Motor neuron (in vitro differentiated cells): ENCODE results near the gene RGS9. TPM values are rescaled to one million over a fixed set of nuclear protein-coding genes. Genes with fewer than 3 reads are reported as not detected.

Experiments used
- ATAC-seq, 8 experiments: fragments of 200-7000 bp; cut with Tn5 transposase; replicated peaks in 6 of 8; 2 replicates each; pipeline ENCODE4 v1.8.0; 2021; ENCODE audit warnings: mild to moderate bottlenecking in 8 of 8, moderate library complexity in 8 of 8
- H3K27ac ChIP-seq, 2 donors: fragments of 250-450 bp; sonication (Bioruptor Pico); 2 replicates each; pipeline ENCODE4 v1.9.0; 2021; ENCODE audit warnings: antibody characterized with exemption in 2 of 2, mild to moderate bottlenecking in 2 of 2, moderate library complexity in 1 of 2
- H3K4me1 ChIP-seq, 2 donors: fragments of 250-450 bp; sonication (Bioruptor Pico); replicated peaks in 1 of 2; 2 replicates each; pipeline ENCODE4 v1.6.1; 2021; ENCODE audit warnings: antibody characterized with exemption in 2 of 2, mild to moderate bottlenecking in 2 of 2, moderate library complexity in 1 of 2
- H3K4me3 ChIP-seq, 5 donors: fragments of 250-450 bp; sonication (Bioruptor Pico); 2 replicates each; pipeline ENCODE4 v1.9.0; 2021; ENCODE audit warnings: antibody characterized with exemption in 5 of 5, mild to moderate bottlenecking in 5 of 5, moderate library complexity in 4 of 5
- WGBS, 10 experiments: fragments of 450-650 bp; shearing (Covaris generic); methylation state at CpG; one replicate each; pipeline ENCODE4 v1.0.0; 2022; 5-methylcytosine and 5-hydroxymethylcytosine counted together
- in situ Hi-C, 9 experiments: fragments of 400-800 bp; cut with MboI; loops; one replicate each; pipeline ENCODE4 v1.15.0; 2021; ENCODE audit warnings: low sequenced_read_pairs in 9 of 9, low pct_unique_long_range_greater_than_20kb in 2 of 9; ENCODE audit not compliant: unreplicated experiment in 9 of 9
- total RNA-seq, 8 experiments: library from RNA; unstranded; fragments of 300-600 nt; gene quantifications; 2 replicates each; pipeline versions ENCODE4 v1.2.3 to v1.2.4, GENCODE V29; 2022

Gene RGS9
- total RNA-seq, 8 experiments from 2014 or later: 0.46 to 52.0 (median 4.5) TPM

DNA sequence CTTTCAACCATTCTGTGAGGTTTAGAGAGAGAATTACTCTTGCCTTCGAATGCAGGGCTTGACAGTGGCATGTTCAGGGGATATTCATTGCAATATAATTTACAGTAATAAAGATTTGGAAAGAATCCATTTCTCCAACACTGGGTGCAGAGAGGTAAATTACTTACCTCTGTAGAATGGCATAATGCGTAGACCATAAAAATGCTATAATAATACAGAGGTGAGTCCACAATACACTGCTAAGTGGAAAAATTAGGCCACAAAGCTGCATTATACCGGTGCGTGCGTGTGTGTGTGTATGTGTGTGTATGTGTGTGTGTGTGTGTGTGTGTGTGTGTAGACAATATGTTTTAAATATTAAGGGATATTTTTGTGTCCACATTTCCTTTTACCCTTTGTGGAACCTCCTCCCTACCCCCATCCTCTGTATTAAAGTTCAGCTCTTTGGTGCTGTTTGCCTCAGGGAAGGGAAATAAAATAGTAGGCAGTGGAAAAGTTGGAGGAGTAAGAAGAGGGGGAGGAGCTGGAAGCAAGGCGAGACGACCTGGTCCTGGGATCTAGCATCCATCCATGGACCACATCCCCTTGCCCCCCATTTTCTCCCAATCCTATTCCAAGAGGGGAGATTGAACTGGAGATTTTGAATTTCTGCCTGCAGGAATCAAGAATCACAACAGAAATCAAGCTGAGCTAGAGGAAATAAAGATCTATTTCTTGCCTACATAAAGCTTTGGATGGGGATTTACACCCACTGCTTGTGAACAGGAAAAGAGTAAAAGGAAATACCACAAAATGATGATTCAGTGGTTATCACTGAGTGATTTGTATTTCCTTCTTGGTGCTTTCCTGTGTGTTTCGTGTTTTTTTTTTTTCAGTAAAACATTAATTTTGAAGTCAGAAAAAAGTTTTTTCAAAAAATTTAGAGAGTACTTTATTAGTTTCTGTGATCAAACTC is 124.8 kb downstream of the RGS9 start:
- Histone ChIP-seq H3K4me3 (no peak overlapping the region), H3K27ac (no peak overlapping the region), H3K4me1 (peaks cover 6% of the 10 kb centered on the region in 2 donors)
- no peak for ATAC-seq
- in situ Hi-C loops: no loop called here
- 0 to 100% (median 73%) methylated on average over 1 to 8 of the region's 8 CpGs for WGBS, 10 experiments

DNA sequence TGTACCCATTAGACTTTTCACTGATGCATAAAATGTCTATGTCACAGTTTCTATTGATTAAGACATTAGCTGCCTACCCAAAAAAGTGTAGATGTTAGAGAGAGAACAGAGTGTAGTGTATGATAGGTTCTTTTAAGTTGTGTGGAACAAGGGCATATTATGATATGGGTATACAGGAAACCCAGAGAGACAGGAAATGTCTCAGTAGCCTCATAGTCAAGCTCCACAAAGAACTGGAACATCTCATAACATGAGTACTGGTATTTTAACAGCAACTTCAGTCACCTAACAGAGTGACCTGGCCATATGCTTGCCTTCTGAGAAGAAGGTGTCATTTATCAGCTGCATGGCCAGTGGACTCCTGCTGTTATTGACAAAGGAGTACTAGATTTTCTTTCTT is 128.1 kb downstream of the RGS9 start:
- Histone ChIP-seq H3K27ac (no peak overlapping the region), H3K4me1 (peaks cover 0 to 6% of the 10 kb centered on the region in 2 donors), H3K4me3 (no peak overlapping the region)
- in situ Hi-C loops: no loop called here
- no peak for ATAC-seq

DNA sequence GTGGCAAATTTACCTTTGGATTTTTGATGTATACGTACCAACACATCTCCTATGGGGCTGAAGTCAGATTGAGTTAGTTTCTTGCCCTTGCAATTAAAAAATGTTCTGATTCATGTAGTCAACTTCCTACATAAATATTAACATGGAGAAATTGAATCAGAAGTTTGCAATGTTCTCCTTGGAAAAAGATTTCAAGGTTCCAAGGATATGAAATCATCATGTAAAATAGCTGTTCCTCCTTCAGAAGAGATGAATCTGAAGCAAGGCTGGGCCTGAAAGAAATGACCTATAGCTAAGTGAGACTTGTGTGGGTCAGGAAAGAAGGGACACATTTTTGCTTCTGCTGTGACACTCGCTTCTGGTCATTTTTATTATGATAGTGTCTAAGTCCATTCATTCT is 131.7 kb downstream of the RGS9 start:
- no peak overlapping the region for H3K27ac ChIP-seq
- H3K4me1 ChIP-seq: no peaks in the 10 kb centered on the region
- in situ Hi-C loops: no loop called here
- 63 to 100% (median 100%) methylated on average over 1 to 2 of the region's 2 CpGs; no CpG with 5 or more reads in 3 of the 10 experiments for WGBS, 10 experiments
- no peak overlapping the region for H3K4me3 ChIP-seq
- ATAC-seq: no peak

DNA sequence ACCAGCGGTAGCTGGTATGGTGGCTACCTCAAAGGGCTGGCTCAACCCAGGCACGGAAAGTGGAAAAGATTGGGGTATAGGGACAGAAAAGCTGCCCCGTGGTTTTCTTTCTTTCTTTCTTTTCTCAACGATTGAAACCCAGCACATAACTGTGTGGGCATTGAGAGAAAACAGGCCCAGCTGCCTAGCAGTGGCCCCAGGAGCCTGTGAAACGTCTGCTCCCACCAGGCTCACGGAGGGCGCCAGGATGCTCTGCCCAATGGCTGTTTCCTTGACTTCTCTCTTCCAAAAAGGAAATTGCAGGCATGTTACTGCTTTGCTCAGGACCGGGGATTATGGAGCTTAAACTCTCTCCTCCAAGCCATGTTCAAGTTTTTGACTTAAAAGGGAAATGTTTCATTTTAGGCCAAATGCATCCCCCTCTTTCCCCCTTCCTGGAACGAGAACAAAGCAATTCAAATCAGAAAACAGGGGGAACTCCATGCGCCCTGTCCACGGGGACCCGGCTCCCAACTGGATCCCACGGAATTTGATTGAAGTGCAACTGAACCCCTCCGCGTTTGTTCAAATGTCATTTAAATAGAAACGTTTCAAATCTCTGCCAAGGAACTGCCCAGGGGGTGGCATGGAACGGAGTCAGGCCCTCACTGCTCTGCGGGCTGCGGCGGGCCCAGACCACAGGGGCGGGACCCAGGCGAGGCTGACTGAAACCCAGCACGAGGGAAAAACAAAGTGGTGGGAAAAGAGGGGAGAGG is 133.5 kb downstream of the RGS9 start:
- Histone ChIP-seq H3K4me3 (no peak overlapping the region), H3K27ac (no peak overlapping the region)

DNA sequence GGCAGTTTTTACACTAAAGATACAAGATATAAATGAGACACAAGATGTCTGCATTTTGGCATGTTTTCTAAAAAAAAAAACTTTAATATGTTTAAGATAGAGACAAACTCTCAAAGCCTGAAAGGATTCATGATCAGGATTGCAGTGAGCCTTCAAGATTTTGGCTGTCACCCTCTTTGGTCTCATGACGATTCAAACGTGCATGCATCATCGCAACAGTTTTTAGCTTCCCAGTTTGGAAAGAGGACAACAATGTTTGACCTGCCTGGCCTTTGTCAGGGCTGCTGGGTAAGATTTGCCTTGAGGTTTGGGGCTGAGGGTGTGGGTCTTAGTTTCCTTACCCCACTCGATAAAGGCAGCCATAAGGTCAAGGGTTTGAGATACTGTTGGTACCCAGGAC is 134.1 kb downstream of the RGS9 start:
- 15 to 94% (median 80%) methylated on average over 1 to 4 of the region's 4 CpGs; no CpG with 5 or more reads in 1 of the 10 experiments for WGBS, 10 experiments
- ATAC-seq: no peak
- Histone ChIP-seq H3K4me3 (no peak overlapping the region), H3K27ac (no peak overlapping the region), H3K4me1 (no peaks in the 10 kb centered on the region)
- in situ Hi-C loops: no loop called here

More for the DNA sequence above, 133.5 kb downstream of the RGS9 start:
- H3K4me1 ChIP-seq: no peaks in the 10 kb centered on the region
- 30 to 80% (median 53%) methylated on average over 1 to 17 of the region's 23 CpGs; no CpG with 5 or more reads in 1 of the 10 experiments for WGBS, 10 experiments
- no peak for ATAC-seq
- in situ Hi-C loops: no loop called here

Other genes with a start within 250 kb of the RGS9 start
- 10 to 100 TPM in 3 of 8 experiments, 1 to 10 TPM in 5; 5.7 to 21.4 (median 8.7) TPM for gene LRRC37A3, start 217.9 kb upstream of the RGS9 start, total RNA-seq
- gene GNA13, start 80.6 kb upstream of the RGS9 start, total RNA-seq: 10 to 100 TPM; 26.8 to 66.8 (median 36.2) TPM